Pancreas (tissue), 10 donors: ENCODE measurements around the gene PAQR5. TPM values are rescaled to one million over a fixed set of nuclear protein-coding genes. Genes with fewer than 3 reads are reported as not detected.

Experiments
- ATAC-seq, 4 donors: fragments of 200-7000 bp; cut with Tn5 transposase; one replicate each; pipeline versions ENCODE4 v1.8.0 to v1.9.1; 2020; ENCODE audit warnings: mild to moderate bottlenecking in 4 of 4, moderate library complexity in 4 of 4
- DNase-seq, 6 donors: peaks; one replicate each; pipeline ENCODE4 v3.0.0-alpha.2; 2020
- FAIRE-seq: peaks from 2 replicates; lab custom pipeline; 2012; peaks lifted over from hg19 to GRCh38; lab: Jason Lieb, UNC
- H3K27ac ChIP-seq, 4 donors: fragments of 200-600 bp; sonication (generic); 1 replicate in 3 of 4; 2 replicates in 1 of 4; pipeline versions ENCODE4 v1.5.0 to v1.8.0; 2020
- H3K27me3 ChIP-seq, 4 donors: fragments of 200-600 bp; one replicate each; pipeline ENCODE4 v1.8.0; 2021
- H3K36me3 ChIP-seq, 3 donors: fragments of 200-600 bp; sonication (generic) in 1 of 3; one replicate each; pipeline versions ENCODE4 v1.5.0 to v1.8.0; 2020 to 2021
- H3K4me1 ChIP-seq, 3 donors: fragments of 200-600 bp; one replicate each; pipeline ENCODE4 v1.8.0; 2021
- H3K4me3 ChIP-seq, 4 donors: fragments of 200-600 bp; sonication (generic) in 2 of 4; one replicate each; pipeline versions ENCODE4 v1.5.0 to v1.8.0; 2020 to 2021
- H3K9me3 ChIP-seq, 4 donors: fragments of 200-600 bp; one replicate each; pipeline ENCODE4 v1.8.0; 2021
- WGBS, 2 donors: extraction: QIAGEN DNeasy Blood & Tissue Kit; methylation state at CpG; one replicate each; pipeline ENCODE4 v1.1.7; 2013; 5-methylcytosine and 5-hydroxymethylcytosine counted together
- intact Hi-C, 3 donors: fragments of 100-400 bp; cut with DNase I; formaldehyde crosslinking; loops; one replicate each; pipeline versions ENCODE4 v1.11.1 to v1.14.2; 2022
- polyA plus RNA-seq, 2 donors: library from polyadenylated mRNA; stranded (reverse); fragments of 200-250 nt; gene quantifications; one replicate each; pipeline ENCODE4 v1.2.3, GENCODE V29; 2013
- total RNA-seq, 6 donors: library from RNA; stranded (reverse); fragmentation: NEBNext Ultra II Directional in 4 of 6; extraction: Animal tissue kit (Norgen Biotek cat#: 25700) in 4 of 6; gene quantifications; one replicate each; pipeline versions ENCODE4 v1.2.1 to v1.2.4, GENCODE V29; 2021 to 2023
- TF ChIP-seq, protein P1 (sequence below), 4 donors: fragments of 200-600 bp; sonication (generic) in 3 of 4; IDR thresholded peaks; one replicate each; pipeline versions ENCODE4 v1.5.0 to v1.8.0; 2021; ENCODE audit warnings: antibody characterized with exemption in 4 of 4
- donor health status: healthy with polysubstance abuse.
- donor health status: DM: no; HTN: no; CAD: no; lungs with moderate emphysema.
- donor health status: DM: no; HTN: no; CAD: no.
- donor health status: control.
- donor health status: control.
- donor health status: Bipolar disorder and iron deficiency.
- donor health status: DM: yes; HTN: yes; CAD: no.
- donor health status: DM: no; HTN: no; CAD: no.
- donor health status: DM: no; HTN: no; CAD: no.
- donor health status: DM: yes; HTN: yes; CAD: no.

Gene PAQR5
- total and polyA plus RNA-seq, 8 donors: 5.2 to 9.4 (median 6.2) TPM

DNA sequence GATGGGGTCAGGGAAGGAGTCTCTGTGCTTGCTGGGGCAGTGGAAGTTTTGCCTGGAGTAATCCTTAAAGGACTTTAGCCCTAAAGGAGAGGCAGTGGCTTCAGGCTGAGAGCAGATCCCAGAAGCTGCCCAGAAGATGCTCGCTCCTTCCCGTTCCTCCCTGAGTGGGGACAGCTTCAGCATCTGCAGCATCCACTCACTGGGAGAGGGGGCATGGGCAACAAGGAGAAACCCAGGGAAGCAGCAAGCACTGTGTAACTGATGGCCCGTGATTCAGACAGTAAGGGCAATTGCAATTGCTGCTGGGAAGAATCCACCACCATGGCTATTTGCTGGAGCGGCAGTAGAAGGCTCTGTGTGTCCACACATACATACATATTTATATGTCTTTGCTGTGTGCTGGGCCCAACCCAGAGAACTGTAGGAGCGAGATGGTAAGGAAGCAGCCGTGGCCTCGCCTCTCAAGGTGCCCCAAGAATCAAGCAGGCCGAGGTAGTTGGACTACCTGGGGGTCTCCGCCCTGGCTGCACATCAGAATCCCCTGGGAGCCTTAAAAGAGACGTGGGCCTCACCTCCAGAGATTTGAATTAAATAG lies 5.8 kb upstream of the PAQR5 start:
- 79 to 82% methylated on average over 10 of the region's 10 CpGs for WGBS, 2 donors
- H3K9me3 ChIP-seq: no peaks in the 10 kb centered on the region
- no peak for DNase-seq

DNA sequence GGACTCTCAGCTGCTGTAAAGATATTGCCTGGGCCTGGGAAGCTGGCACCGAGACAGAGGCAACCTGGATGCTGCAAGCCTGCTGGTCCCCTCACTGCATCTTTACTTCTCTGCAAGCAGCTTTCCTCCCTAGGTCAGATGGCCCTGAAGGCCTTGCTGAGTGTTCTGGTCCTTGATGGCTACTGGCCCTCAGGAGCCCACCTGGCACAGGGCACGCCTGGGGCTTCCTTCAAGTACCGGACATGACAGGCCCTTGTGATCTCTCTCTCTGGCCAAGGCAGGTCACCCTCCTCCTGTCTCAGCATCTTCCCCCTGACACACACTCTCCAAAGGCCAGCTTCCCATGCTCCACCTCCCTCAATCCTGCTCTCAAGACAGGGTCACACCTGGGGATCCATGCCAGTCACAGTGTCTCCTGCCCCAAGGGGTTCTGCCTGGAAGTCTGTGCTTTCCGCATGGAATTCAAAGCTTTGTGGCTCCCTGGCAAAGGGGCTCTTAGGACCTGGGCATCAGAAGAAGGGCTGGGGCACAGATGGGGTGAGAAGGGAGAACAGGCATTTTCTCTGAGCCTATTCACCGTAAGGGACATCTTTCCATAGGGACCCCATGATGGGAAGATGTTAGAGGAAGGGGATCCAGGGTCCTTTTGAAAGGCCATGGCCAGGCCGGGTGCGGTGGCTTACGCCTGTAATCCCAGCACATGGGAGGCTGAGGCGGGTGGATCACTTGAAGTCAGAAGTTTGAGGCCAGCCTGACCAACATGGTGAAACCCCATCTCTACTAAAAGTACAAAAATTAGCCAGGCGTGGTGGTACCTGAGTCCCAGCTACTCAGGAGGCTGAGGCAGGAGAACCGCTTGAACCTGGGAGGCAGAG lies 4.7 kb upstream of the PAQR5 start:
- Histone ChIP-seq H3K4me1 (peaks cover 0 to 5% (median 0%) of the 10 kb centered on the region in 3 donors), H3K36me3 (no peaks in the 10 kb centered on the region), H3K9me3 (no peaks in the 10 kb centered on the region), H3K4me3 (no peak overlapping the region), H3K27me3 (no peaks in the 10 kb centered on the region), H3K27ac (no peak overlapping the region)
- DNase-seq (no peak), ATAC-seq (no peak), FAIRE-seq (no peak)
- 91 to 96% methylated on average over 11 of the region's 11 CpGs for WGBS, 2 donors
- intact Hi-C loops: no loop called here
- TF ChIP-seq, protein P1, sequence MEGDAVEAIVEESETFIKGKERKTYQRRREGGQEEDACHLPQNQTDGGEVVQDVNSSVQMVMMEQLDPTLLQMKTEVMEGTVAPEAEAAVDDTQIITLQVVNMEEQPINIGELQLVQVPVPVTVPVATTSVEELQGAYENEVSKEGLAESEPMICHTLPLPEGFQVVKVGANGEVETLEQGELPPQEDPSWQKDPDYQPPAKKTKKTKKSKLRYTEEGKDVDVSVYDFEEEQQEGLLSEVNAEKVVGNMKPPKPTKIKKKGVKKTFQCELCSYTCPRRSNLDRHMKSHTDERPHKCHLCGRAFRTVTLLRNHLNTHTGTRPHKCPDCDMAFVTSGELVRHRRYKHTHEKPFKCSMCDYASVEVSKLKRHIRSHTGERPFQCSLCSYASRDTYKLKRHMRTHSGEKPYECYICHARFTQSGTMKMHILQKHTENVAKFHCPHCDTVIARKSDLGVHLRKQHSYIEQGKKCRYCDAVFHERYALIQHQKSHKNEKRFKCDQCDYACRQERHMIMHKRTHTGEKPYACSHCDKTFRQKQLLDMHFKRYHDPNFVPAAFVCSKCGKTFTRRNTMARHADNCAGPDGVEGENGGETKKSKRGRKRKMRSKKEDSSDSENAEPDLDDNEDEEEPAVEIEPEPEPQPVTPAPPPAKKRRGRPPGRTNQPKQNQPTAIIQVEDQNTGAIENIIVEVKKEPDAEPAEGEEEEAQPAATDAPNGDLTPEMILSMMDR (IDR thresholded peaks at IDR 0.05): no peak

More for the DNA sequence above, 5.8 kb upstream of the PAQR5 start:
- peaks cover 0 to 5% (median 0%) of the 10 kb centered on the region in 3 donors for H3K4me1 ChIP-seq
- no peak overlapping the region for H3K4me3 ChIP-seq
- no peaks in the 10 kb centered on the region for H3K36me3 ChIP-seq
- no peak overlapping the region for H3K27ac ChIP-seq
- TF ChIP-seq, protein P1 (IDR thresholded peaks at IDR 0.05): no peak
- H3K27me3 ChIP-seq: no peaks in the 10 kb centered on the region
- no peak for ATAC-seq
- intact Hi-C loops: no loop called here
- FAIRE-seq: no peak

DNA sequence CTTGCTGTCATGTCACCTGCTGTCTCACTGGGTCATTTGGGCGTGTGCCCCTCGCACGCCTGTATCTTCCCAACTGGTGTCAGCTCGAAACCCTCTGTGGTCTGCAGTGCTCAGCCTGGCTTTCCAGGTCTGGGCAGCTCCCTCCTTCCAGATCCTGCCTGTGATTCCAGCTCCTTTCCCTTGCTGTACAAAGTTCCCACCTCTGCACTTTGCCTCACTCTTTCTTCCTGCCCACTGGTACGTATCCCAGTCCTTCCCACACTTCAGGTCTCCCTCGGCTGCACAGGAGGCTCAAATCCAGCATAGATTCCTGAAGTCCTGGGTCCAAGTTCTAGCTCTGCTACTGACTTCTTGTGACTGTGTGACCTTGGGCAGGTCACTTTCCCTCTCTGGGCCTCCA lies 2.1 kb upstream of the PAQR5 start:
- no peak for ATAC-seq
- intact Hi-C loops: no loop called here
- no peaks in the 10 kb centered on the region for H3K9me3 ChIP-seq
- no peak overlapping the region for H3K4me3 ChIP-seq
- H3K27me3 ChIP-seq: no peaks in the 10 kb centered on the region
- DNase-seq: peak in 1 of 6 donors; percentile 17
- no peak overlapping the region for H3K27ac ChIP-seq
- H3K4me1 ChIP-seq: peaks cover 0 to 7% (median 0%) of the 10 kb centered on the region in 3 donors
- 85 to 91% methylated on average over 6 of the region's 6 CpGs for WGBS, 2 donors
- H3K36me3 ChIP-seq: no peaks in the 10 kb centered on the region
- TF ChIP-seq, protein P1 (IDR thresholded peaks at IDR 0.05): no peak
- FAIRE-seq: no peak

DNA sequence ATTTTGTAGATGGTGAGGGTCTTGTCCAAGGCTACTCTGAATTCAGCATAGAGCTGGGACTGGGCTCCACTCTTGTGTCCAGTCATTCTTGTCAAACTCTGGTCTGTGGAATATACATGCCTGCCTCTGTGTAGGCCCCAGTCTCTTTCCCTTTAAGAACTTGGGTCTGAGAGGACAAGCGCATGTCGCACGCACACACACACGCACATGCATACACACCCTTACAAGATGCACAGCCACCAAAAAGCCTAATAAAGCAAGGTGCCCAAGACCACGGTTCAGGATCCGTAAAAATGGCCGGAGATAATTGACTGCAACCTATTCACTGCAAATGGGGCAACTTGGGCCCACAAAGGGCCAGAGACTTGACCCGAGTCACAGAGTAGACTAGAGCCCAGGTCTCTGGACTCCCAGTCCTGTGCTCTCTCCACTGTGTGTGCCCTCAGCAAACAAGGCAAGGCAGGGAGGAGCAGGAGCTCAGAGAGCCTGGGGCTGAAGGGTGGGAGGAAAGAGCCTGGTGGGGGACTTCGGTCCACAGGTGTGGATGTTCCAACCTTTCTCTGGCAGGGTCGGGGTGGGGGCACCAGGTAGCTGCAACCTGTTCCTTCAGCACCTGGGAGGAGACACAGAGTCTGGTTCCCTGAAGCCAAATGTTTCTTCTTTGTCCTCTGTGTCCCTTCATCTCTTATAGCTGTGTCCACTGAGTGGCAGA lies 914 bp upstream of the PAQR5 start:
- H3K27me3 ChIP-seq: no peaks in the 10 kb centered on the region
- ATAC-seq (no peak), DNase-seq (peak in 1 of 6 donors; percentile 43), FAIRE-seq (no peak)
- H3K27ac ChIP-seq: peak overlapping the region in 3 of 4 donors; percentile 42 to 63 (median 55)
- TF ChIP-seq, protein P1 (IDR thresholded peaks at IDR 0.05): no peak
- H3K36me3 ChIP-seq: no peaks in the 10 kb centered on the region
- peaks cover 0 to 7% (median 0%) of the 10 kb centered on the region in 3 donors for H3K4me1 ChIP-seq
- no peaks in the 10 kb centered on the region for H3K9me3 ChIP-seq
- intact Hi-C loops: no loop called here
- WGBS, 2 donors: 68 to 82% methylated on average over 10 of the region's 10 CpGs
- peak overlapping the region in 2 of 4 donors; percentile 54 to 71 for H3K4me3 ChIP-seq
